ENCODE measurements around the gene ACACA. TPM values are rescaled to one million over a fixed set of nuclear protein-coding genes. Genes with fewer than 3 reads are reported as not detected.

ACACA gene
- total RNA-seq, 2 experiments from 2014 or later = 58.9 to 64.0 TPM

DNA sequence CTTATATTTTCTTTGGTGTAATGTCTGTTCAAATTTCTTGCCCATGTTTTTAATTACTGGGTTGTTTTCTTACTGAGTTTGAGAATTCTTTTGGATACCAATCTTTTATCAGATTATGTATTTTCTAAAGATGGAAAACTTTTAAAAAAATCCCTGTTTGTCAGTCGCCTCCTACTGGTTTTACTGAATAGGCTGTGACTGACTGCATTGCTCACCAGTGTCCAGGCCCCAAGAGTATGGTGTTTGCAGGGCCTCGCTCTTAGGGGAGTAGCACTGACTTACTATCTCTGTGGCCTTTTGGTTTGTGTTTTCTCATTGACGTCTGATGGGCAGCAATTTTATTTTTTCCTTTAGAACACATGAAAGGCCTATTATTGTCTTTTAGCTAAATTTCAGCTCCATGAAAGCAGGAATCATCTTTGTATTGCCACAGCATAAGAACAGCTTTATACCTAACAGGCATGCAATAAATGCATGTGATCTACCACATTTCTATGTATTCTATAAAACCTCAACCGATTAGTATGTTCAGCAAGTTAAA, 269.5 kb downstream of the ACACA start:
- peaks cover 2% of the 10 kb centered on the region for H3K36me3 Mint-ChIP-seq (ENCODE audit: low read depth)
- POLR2A ChIA-PET = no interaction called here
- no peak overlapping the region for H3K27ac Mint-ChIP-seq
- no peak for ATAC-seq
- CTCF ChIA-PET = no interaction called here
- DNase-seq = no peak
- H3K4me1 Mint-ChIP-seq (ENCODE audit: low read depth) = no peaks in the 10 kb centered on the region
- H3K9me3 Mint-ChIP-seq (ENCODE audit: insufficient read depth) = no peaks in the 10 kb centered on the region
- H3K27me3 Mint-ChIP-seq (ENCODE audit: low read depth) = no peaks in the 10 kb centered on the region
- H3K4me3 Mint-ChIP-seq = no peak overlapping the region

DNA sequence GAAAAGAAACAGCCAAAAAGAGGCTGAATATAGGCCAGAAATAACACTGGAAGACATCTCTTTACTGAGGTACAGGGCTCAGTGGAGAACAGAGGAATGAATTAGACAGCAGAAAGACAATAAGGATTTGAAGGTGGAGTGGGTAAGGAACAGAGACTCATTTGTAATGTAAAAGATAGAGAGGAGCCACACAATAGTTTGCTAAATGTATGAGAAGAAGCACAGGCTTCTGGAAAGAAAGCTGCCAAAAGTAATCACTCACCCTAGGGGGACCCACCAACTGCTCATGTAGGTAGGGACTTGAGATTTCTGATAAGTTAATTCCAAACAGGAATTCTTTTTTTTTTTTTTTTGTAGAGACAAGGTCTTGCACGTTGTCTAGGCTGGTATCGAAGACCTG, 271.1 kb downstream of the ACACA start:
- no peaks in the 10 kb centered on the region for H3K36me3 Mint-ChIP-seq (ENCODE audit: low read depth)
- ATAC-seq = no peak
- no peaks in the 10 kb centered on the region for H3K4me1 Mint-ChIP-seq (ENCODE audit: low read depth)
- ChIA-PET POLR2A (no interaction called here), CTCF (no interaction called here)
- H3K27me3 Mint-ChIP-seq (ENCODE audit: low read depth) = no peaks in the 10 kb centered on the region
- no peaks in the 10 kb centered on the region for H3K9me3 Mint-ChIP-seq (ENCODE audit: insufficient read depth)
- no peak for DNase-seq
- no peak overlapping the region for H3K27ac Mint-ChIP-seq
- no peak overlapping the region for H3K4me3 Mint-ChIP-seq

DNA sequence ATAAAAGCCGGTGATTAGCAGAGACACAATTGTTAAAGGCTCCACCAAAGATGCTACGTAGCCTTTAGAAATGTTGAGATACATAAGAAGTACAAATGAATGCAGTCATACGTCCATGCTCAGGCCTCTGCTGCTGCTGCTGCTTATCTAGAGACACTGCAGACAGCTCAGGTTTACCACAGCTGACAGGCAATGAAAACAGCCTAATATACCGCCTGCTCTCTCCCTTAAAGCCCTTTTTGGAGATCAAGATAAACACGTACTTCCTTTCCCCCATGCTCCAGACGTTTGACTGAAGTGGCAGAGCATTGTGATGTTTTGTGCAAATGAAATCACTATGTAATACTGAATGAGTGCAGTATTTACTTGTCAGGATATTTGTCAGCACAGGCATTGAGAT, 272.6 kb downstream of the ACACA start:
- ATAC-seq = no peak
- POLR2A ChIA-PET = no interaction called here

DNA sequence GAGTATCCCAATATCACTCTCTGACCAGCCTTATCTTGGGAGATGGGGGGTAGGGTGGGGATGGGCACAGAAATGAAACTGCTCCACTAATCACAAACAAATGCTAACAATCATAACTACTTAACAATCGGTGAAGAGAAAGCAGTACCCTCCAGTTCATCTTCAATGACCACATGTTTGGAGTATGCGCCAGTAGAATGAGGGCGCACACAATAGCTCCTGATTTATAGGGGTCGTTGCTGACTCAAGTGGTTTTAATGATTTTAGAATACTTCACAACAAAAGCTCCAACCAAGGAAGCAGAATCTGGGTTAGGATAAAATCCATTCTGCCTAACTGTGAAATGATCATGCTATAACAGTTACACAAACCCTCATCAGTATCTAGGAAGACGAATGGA, 273.5 kb downstream of the ACACA start:
- Mint-ChIP-seq H3K9me3 (ENCODE audit: insufficient read depth) (no peaks in the 10 kb centered on the region), H3K4me1 (ENCODE audit: low read depth) (no peaks in the 10 kb centered on the region), H3K27ac (no peak overlapping the region), H3K36me3 (ENCODE audit: low read depth) (peaks cover 7% of the 10 kb centered on the region), H3K27me3 (ENCODE audit: low read depth) (no peaks in the 10 kb centered on the region), H3K4me3 (no peak overlapping the region)
- no peak for ATAC-seq
- POLR2A ChIA-PET = no interaction called here
- CTCF ChIA-PET = interaction anchor here (1.1 kb wide), 1 partner anchor 15 kb away, joined by 3 read pairs; no protein-coding TSS in a partner anchor
- DNase-seq = no peak

More for the DNA sequence above, 272.6 kb downstream of the ACACA start:
- CTCF ChIA-PET = no interaction called here
- no peak overlapping the region for H3K4me3 Mint-ChIP-seq
- H3K9me3 Mint-ChIP-seq (ENCODE audit: insufficient read depth) = no peaks in the 10 kb centered on the region
- H3K4me1 Mint-ChIP-seq (ENCODE audit: low read depth) = no peaks in the 10 kb centered on the region
- no peaks in the 10 kb centered on the region for H3K27me3 Mint-ChIP-seq (ENCODE audit: low read depth)
- no peak overlapping the region for H3K27ac Mint-ChIP-seq
- peaks cover 7% of the 10 kb centered on the region for H3K36me3 Mint-ChIP-seq (ENCODE audit: low read depth)
- DNase-seq = no peak

DNA sequence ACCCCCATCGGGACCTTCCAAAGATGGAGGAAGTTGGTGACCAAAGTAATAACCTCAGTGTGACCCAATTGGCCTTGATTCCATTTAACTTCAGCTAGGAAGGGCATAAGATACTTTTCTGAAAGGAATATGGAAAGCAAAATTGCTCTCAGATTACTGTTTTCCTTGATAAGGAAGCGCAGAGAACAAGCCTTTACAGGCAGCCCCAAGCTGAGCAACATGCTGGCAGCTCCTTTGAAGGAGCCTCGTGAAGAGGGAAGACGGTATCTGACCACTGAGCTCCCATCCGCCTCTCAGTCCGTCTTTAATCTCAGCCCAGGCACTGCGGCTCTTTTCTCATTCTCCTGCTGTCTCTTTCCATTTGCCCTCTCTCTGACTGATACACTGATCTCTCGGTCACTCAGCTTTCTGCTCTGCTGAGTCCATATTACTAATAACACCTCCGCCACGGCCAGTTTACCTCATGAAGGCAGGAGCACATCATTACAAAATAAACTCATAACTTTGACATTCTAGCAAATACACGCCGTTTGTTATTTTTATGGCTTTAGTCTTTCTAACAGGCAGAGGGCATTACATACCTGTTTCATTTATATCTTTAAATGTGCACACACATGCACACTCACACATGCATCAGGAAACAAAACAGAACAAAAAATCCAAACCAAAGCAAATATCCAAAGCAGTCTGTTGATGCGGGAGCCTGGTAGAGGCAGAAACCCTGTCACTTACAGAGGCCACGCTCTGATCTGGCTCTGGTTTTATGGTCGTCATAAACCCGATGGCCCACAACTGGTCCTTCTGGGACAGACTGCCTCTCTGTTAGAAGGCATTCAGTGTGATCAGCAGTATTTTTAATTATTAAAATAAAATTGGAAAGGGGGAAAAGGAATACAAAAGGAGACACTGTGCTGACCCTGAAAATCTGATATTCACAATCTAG, 274.7 kb downstream of the ACACA start:
- DNase-seq = no peak
- no peak overlapping the region for H3K4me3 Mint-ChIP-seq
- ChIA-PET POLR2A (no interaction called here), CTCF (interaction anchor here (1.1 kb wide), 1 partner anchor 16 kb away, joined by 3 read pairs; no protein-coding TSS in a partner anchor)
- no peaks in the 10 kb centered on the region for H3K4me1 Mint-ChIP-seq (ENCODE audit: low read depth)
- no peaks in the 10 kb centered on the region for H3K9me3 Mint-ChIP-seq (ENCODE audit: insufficient read depth)
- H3K27ac Mint-ChIP-seq = no peak overlapping the region
- no peak for ATAC-seq
- H3K36me3 Mint-ChIP-seq (ENCODE audit: low read depth) = peaks cover 11% of the 10 kb centered on the region
- no peaks in the 10 kb centered on the region for H3K27me3 Mint-ChIP-seq (ENCODE audit: low read depth)

DNA sequence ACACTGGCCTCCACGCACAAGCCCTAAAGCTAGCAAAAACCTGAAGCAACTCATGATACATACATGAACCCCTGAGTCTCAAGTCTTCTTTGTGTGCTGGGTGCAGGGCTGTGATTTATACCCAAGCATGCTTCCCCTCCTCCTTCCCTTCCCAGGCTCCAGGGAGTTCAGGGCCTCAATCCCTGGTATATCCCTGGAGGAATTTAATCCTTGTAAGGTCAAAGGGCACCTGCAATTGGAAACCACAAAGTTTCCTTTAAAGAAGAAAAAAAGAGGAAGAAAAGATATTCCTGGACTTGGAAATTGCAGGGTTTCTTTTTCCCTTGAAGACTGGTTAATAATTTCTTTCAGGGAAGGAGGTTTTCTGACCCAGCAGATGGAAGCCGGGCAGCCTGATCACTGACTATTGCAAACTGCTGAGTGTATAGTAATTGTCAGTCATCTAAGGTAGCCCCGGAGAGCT, 275.6 kb downstream of the ACACA start:
- Mint-ChIP-seq H3K4me1 (ENCODE audit: low read depth) (no peaks in the 10 kb centered on the region), H3K4me3 (no peak overlapping the region), H3K27me3 (ENCODE audit: low read depth) (no peaks in the 10 kb centered on the region), H3K9me3 (ENCODE audit: insufficient read depth) (no peaks in the 10 kb centered on the region), H3K27ac (no peak overlapping the region), H3K36me3 (ENCODE audit: low read depth) (peaks cover 19% of the 10 kb centered on the region)
- ChIA-PET CTCF (no interaction called here), POLR2A (no interaction called here)
- no peak for DNase-seq
- no peak for ATAC-seq

DNA sequence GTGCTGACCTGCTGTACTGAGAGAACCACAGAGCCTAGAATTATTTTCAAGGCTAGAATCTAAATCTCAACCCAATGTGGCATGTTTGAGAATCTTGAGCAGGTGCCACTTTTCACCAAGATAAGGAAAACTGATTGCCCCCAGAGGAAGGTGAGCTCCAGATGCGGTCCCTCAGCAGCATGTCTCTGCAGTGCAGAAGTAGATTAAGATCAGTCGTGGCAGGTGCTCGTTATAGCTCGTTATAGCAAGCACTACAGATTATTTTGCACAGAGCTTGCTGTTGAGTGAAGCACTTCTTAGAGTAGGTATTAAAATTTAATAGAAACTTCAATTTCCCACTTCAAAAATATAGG, 281.8 kb downstream of the ACACA start:
- no peak for ATAC-seq
- ChIA-PET POLR2A (no interaction called here), CTCF (interaction anchor here (0.5 to 1.7 kb wide), 6 partner anchors 8 to 77 kb away, joined by 3 to 6 read pairs (median 4); no protein-coding TSS in a partner anchor)
- Mint-ChIP-seq H3K27ac (no peak overlapping the region), H3K4me1 (ENCODE audit: low read depth) (no peaks in the 10 kb centered on the region), H3K27me3 (ENCODE audit: low read depth) (no peaks in the 10 kb centered on the region), H3K36me3 (ENCODE audit: low read depth) (peaks cover 56% of the 10 kb centered on the region), H3K9me3 (ENCODE audit: insufficient read depth) (no peaks in the 10 kb centered on the region), H3K4me3 (no peak overlapping the region)
- no peak for DNase-seq

DNA sequence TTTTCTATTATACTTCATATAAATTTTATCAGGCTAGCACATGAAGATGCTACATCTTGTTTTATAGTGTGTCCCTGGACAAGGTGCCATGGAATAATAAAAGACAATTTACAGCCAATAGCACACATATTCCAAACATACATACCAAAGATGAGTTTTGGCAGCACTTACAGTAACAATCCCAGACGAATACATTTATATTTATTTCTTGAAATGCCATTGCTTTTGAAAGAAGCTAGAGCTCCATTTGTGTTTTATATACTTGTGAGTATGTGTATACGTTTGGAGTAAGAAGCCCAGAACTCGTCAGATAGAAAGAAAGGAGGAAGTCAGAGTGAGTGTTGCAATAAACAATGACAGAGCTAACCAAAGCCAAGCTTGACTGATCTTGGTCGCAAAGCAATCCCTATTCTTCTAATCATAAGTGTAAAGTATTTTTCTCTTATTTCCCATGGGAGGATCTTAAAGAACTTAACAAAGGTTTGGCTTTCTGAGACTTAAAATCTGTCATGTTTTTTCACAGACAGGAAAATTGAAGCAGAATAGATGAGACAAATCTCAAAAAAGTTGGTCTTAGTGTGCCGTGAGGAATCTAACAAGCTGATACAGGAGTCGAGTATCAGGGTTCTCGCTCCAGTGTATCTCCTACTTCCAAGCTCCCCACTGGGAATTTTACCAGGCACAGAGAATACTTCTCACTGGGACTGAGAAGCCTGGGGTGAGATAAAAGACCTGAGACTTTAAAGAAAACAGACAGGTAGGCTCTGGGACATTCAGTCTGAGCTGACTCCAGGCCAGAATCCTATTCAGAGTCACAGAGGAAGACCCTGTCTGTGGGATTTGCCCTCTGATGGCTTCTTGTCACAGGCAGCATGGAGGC, 282.5 kb downstream of the ACACA start:
- Mint-ChIP-seq H3K36me3 (ENCODE audit: low read depth) (peaks cover 51% of the 10 kb centered on the region), H3K9me3 (ENCODE audit: insufficient read depth) (no peaks in the 10 kb centered on the region), H3K4me1 (ENCODE audit: low read depth) (no peaks in the 10 kb centered on the region), H3K4me3 (no peak overlapping the region), H3K27me3 (ENCODE audit: low read depth) (no peaks in the 10 kb centered on the region), H3K27ac (no peak overlapping the region)
- no peak for DNase-seq
- POLR2A ChIA-PET = no interaction called here
- ATAC-seq = no peak
- CTCF ChIA-PET = interaction anchor here (0.5 to 1.7 kb wide), 5 partner anchors 9 to 76 kb away, joined by 3 to 6 read pairs (median 4); no protein-coding TSS in a partner anchor

DNA sequence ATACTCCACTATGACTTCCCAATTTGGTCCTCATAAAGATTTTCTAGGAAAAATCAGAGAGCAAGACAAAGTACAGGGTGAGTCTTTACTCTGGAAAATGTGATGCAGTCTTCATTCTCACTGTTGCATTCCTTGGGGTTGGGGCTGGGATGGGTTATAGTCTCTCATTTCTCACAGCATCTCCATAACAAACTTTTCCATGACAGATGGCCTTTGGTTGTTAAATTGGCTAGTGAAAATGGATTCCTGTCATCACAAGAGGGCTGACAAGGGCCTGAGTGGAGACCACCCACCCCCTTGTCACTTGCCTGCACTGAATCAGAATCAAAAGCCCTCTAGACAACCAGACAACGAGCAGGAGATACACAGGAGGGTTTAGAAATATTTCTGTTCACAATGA, 283.2 kb downstream of the ACACA start:
- Mint-ChIP-seq H3K36me3 (ENCODE audit: low read depth) (peaks cover 49% of the 10 kb centered on the region), H3K9me3 (ENCODE audit: insufficient read depth) (no peaks in the 10 kb centered on the region), H3K27ac (no peak overlapping the region), H3K4me3 (no peak overlapping the region), H3K27me3 (ENCODE audit: low read depth) (no peaks in the 10 kb centered on the region), H3K4me1 (ENCODE audit: low read depth) (no peaks in the 10 kb centered on the region)
- ATAC-seq (no peak), DNase-seq (no peak)
- ChIA-PET CTCF (interaction anchor here (1.4 to 1.7 kb wide), 2 partner anchors 8 to 15 kb away, joined by 4 read pairs; no protein-coding TSS in a partner anchor), POLR2A (no interaction called here)

DNA sequence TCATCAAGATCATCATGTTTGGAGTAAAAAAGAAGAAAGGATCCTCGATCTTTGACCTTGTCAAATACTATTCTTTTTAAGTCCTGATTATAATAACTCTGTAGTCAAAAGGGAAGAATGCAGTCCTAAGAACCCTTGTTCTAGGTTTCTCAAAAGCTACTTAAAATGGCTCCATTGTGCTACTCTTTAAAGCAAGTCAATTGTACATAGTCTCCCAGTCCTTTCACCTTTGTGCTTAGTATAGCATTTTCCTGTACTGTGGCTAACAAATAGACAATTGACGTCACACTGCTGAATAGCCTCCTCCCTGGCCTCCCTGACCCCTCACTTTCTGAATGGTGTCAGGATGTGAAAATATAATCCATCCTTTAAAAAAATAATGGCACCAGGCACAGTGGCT, 285.0 kb downstream of the ACACA start:
- ChIA-PET CTCF (no interaction called here), POLR2A (no interaction called here)
- Mint-ChIP-seq H3K4me1 (ENCODE audit: low read depth) (no peaks in the 10 kb centered on the region), H3K27me3 (ENCODE audit: low read depth) (no peaks in the 10 kb centered on the region), H3K4me3 (no peak overlapping the region), H3K36me3 (ENCODE audit: low read depth) (peaks cover 43% of the 10 kb centered on the region), H3K27ac (no peak overlapping the region), H3K9me3 (ENCODE audit: insufficient read depth) (no peaks in the 10 kb centered on the region)
- DNase-seq (no peak), ATAC-seq (no peak)

DNA sequence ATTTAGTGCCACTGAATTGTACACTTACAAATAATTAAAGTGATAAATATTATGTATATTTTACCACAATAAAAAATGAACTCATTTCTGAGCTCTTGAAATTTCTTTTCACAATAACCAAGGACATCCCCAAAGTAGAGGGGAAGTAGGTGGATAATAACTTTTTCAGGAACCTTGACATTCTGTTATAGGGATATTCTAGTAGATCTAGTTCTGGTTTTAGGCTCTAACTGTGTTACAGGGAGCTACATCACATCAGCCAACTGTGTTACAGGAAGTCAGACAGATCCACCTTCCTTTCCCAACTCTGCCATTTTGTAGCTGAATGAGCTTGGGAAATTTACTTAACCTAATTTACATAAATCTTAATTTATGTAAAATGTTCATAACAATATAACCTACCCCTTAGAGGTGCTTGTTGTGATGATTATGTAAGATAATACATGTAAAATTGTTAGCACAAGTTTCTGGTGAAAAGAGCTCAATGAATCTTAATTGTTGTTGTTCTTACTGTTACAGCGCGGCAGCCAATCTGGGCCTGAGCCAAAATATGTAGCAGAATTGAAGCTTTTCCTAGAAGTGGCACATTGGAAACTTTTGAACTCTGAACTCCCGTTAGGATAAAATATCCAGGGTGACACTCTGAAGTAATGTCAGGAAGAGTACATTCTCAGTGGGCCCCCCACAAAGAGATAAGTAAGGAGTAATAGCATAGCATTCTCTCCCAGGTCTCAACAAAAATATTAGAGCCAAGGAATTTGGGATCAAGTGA, 288.1 kb downstream of the ACACA start:
- ATAC-seq (no peak), DNase-seq (no peak)
- H3K4me3 Mint-ChIP-seq = no peak overlapping the region
- ChIA-PET POLR2A (no interaction called here), CTCF (interaction anchor here (2.0 kb wide), 1 partner anchor 121 kb away, joined by 5 read pairs; no protein-coding TSS in a partner anchor)
- no peaks in the 10 kb centered on the region for H3K27me3 Mint-ChIP-seq (ENCODE audit: low read depth)
- H3K27ac Mint-ChIP-seq = no peak overlapping the region
- no peaks in the 10 kb centered on the region for H3K4me1 Mint-ChIP-seq (ENCODE audit: low read depth)
- no peaks in the 10 kb centered on the region for H3K9me3 Mint-ChIP-seq (ENCODE audit: insufficient read depth)
- H3K36me3 Mint-ChIP-seq (ENCODE audit: low read depth) = peaks cover 24% of the 10 kb centered on the region
